GM19452 (cell line): ENCODE measurements around the gene PRM3.

Source experiments
- ATAC-seq: cut with Tn5 transposase; IDR thresholded peaks from one replicate; pipeline ENCODE4 v1.9.1; 2021; ENCODE audit not compliant: unreplicated experiment

PRM3 gene

DNA sequence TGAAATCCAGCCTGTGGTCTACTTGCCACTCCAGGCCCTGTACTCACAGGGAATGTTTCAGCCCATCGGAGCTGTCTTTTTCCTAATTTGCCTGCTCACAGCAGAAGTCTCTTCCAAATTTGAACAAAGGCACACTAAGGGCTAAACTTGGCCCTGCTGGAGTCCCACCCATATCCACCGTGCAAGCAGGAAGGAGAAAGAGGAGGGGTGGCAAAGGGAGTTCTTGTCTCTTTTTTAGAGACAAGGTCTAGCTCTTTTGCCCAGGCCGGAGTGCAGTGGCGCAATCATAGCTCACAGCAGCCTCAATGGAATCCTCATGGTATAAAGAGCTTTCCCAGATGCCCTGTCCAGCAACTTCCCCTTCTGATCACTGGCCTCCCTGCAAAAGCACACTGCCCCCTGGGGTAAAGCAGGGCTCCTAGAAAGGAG lies 10.4 kb upstream of the PRM3 start:
- no peak for ATAC-seq

DNA sequence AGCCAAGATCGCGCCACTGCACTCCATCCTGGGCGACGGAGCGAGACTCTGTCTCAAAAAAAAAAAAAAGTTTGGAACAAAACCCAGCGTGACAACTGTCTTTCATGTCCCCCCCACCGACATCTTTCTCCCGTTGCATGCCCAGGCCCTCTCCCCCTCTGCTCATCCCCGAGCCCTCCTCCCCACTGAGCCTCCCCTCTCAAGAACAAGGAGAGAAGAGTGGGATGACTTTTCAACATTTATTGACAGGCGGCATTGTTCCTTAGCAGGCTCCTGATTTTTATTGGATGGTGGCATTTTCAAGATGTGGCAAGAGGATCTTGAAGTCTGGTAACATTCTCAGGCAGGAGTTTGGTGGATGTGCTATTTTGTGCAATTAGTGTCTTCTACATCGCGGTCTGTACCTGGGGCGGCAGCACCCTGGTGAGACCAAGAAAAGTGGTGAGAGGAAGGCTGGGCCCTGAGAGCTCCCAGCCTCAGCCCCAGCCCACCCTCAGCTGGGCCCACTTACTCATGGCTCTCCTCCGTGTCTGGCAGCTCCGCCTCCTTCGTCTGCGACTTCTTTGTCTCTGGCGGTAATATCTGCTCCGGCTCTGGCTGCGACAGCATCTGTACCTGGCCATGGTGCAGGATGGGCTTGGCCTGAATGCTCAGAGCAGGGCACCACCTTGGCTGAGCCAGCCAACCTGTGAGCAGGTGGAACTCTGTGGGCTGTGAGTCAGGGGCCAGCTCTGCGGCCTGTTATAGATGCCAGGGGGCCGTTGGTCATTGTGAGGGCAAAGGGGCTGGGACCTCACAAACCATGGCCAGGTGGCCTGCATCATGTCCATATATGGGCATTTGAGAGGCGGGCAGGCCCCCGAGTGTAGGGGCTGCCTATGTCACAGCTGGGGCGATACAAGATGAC lies 7.4 kb upstream of the PRM3 start, which contains the start of gene PRM1:
Gene PRM1 (minus strand): TSS at position 715 of the 907 bp plus-strand sequence. CDS start 92 bp downstream, at position 623.
- ATAC-seq, result no peak

DNA sequence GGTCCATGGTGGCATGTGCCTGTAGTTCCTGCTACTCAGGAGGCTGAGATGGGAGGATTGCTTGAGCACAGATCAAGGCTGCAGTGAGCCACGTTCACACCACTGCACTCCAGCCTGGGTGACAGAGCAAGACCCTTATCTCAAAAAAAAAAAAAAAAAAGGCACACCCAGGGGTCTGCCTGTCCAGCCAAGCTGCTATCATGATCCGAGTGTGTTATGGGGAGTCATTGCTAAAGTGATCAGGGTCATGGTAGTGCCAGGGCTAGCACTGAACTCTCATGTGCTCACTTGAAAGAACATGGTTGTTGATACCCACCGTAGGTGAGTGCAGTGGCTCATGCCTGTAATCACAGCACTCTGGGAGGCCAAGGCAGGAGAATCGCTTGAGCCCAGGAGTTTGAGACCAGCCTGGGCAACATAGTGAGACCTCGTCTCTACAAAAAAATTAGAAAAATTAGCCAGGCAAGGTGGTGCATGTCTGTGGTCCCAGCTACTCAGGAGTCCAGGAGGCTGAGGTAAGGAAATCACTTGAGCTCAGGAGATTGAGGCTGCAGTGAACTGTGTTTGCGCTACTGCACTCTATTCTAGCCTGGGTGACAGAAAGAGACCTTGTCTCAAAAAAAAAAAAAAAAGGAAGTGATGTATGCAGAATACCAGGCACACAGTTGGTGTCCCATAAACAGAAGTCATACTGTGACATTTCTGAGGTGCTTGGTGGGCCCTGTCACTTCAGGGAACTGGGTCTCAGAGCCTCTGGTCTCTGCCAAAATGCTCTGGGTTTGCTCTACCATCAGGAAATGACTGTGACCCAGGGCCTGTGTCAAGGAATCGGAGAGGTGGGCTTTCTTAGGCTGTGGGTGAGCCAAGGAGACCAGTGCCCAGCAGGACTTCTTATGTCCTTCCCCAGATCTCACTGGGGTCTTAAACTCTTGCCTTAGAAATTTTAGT lies 5.5 kb upstream of the PRM3 start:
- no peak for ATAC-seq

DNA sequence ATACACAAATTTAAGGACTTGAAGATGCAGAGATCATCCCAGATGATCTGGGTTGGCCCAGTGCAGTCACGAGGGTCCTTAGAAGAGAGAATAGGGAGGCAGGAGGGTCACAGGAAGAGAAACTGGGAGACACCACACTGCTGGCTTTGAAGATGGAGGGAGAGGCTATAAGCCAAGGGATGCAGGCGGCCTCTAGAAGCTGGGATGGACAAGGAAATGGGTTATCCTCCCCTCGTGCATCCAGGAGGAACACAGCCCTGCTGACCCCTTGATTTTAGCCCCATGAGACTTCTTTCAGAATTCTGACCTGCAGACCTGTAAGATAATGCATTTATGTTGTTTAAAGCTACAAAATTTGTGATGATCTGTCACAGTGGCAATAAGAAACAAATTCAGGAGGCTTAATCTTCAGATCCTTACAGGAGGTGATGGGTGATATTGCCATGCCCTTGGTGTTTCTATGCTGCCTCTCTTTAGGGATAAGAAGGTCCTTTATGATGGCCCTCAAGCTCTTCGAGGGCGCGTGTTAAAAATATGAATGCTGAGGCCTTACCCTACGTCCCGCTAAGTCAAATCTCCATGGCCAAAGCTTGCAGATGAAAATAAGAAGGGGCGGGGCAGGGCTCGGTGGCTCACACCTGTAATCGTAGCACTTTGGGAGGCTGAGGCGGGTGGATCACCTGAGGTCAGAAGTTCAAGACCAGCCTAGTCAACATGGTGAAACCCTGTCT lies 4.3 kb upstream of the PRM3 start:
- ATAC-seq, result no peak

DNA sequence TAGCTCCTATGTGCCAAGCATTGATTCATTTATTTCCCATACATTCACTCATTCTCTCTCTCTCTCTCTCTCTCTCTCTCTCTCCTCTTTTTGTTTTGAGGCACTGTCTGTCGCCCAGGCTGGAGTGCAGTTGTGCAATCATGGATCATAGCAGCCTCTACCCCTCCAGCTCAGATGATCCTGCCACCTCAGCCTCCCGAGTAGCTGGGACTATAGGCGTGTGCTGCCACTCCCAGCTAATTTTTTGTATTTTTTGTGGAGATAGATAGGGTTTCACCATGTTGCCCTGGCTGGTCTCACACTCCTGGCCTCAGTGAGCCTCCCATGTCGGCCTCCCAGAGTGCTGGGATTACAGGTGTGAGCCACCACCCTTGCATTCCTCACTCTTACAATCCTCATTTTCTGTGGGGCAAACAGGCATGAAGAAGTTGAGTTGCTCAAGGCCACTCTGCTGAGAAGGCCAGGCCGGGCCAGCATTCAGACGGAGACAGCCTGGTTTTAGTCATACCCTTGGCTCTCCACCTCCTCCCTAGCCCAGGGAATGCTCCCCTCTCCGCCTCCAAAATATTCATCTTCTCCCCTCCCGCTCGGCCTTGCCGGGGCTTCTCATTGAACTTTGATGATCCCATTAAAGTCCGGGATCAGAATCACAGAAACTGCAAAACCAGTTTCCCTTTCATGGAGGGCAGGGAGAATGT lies 3.6 kb upstream of the PRM3 start:
- ATAC-seq, result no peak

DNA sequence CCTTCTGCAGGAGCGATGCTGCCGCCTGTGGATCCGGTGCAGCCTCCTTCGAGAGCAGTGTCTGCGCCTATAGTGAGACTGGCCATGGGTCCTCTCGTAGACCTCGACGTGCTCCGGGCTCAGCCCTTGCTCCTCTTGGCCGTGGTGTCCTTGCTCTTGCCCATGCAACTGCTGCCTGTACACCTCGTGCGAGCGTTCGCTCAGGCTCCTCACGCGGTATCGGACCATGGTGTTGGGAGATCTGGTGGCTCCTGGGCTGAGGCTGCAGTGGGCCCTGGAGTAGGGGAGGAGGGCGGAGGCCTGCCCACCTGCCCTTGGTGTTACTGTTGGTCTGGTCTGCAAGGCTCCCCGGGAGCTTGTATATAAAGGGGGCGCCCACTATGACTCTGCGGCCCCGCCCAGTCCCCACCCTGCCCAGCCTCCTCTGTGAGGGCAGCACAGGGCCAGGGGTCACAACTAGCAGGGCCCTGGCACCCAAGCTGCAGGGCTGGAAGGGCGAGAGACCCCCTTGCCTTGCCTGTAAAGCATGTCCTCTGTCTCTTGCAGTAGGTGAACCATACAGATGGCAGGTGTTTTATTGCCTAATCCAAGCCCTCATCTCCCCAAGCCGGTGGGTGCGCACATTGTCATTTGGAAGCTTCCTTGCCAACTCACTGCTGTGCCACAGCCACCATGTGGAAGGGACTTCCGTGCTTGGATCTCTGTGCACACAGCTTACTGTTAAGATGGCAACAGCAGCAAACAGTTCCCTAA lies 2.9 kb upstream of the PRM3 start, which contains the start of gene PRM2:
Gene PRM2 (minus strand): TSS at position 338 of the 753 bp plus-strand sequence. CDS start 110 bp downstream, at position 228.
- ATAC-seq, result no peak

DNA sequence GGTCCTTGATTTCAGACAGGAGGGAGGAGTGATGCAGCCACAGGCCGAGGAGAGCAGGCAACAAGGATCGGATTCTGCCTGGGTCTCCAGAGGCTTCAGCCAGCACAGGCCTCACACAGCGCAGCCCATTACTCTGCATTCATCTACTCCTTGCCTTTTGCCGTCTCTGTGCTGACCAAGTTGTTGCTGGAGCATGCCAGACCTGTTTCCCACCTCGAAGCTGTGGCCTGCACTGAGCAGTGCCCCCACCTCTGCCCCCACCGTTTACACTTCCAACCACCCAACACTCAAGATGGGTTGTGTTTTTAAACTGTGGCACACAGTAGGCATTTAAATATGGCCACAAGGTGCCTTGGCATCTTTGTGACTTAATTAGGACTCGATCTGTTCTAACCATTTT lies 1.5 kb upstream of the PRM3 start:
- ATAC-seq, result no peak

DNA sequence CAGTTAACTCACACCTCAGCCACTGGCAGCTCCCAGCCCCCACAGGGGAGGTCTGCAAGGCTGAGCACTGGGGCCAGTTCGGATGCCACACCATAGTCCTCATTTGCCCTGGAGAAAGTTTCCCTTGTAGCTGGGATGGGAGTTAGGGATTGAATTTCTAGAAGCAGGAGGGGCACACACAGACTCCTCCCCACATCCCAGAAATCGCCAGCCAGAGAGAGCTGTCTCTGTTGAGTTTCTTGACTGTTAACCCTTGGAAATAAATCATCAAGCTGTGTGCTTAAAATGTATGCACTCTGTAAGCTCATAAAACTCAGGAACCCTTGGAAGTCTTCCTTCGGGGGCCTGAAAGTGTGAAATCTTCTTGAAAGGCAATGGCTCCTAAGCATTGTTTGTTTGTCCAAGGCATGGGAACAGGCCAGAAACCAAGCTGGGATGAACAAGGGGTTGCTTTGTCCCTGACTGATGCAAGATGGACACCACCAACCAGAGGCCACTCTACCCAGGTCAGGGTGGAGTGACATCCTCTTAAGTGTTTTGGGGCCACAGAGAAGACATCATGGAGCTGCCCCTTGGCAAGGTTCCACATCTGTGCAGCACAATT lies 394 bp upstream of the PRM3 start:
- no peak for ATAC-seq

DNA sequence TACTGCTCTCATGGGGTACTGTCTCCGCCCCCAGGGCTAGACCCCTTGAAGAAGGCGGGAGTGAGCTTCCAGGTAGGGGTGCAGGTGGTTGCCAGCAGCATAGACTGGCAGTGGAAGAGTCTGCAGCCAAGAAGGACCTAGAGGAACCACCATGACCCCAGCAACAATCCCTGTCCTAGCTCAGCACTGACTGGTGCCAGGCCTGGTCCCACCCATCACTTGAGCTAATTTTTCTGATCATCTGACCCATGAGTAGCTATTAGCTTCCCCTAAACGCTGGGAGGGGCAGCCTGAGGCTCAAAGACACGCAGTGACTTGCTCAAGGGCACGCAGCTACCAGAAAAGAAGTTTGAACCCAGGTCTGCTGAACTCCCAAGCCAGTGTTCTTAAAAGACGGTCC lies 945 bp downstream of the PRM3 start:
- no peak for ATAC-seq

DNA sequence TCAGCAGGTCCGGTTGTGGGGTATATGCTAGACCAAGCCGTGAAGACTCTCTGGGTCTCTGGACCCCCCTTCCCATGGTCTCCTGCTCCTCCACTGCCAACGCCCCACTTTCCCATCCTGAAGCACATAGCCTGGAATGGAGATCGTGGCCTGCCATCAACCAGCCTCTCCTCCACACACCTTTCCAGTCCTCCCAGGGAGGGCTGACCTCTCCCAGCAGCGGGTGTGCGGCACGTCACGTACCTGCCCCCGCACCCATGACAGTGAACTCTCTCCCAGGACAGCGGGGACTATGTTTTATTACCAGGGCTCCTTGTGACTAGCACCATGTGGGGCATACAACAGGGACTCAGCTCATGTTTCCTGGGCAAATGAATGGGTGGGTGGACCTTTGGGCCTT lies 1.8 kb downstream of the PRM3 start:
- no peak for ATAC-seq

DNA sequence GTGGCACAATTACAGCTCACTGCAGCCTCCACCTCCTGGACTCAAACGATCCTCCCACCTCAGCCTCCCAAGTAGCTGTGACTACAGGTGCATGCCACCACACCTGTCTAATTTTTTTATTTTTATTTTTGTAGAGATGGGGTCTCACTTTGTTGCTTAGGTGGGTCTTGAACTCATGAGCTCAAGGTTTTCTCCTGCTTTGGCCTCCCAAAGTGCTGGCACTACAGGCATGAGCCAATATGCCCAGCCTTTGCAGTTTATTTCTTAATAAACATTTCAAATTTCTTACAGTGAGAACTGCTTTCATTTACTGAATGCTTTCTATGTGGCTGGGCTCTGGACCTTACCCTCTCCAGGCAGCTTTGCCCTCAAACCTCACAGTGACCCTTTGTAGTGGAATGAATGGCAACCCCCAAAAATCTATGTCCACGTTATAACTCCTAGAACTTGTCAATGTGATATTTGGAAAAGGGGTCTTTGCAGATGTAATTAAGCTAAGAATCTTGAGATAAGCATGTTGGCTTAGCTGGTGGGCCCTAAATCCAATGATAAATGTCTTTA lies 2.7 kb downstream of the PRM3 start:
- ATAC-seq, result no peak

DNA sequence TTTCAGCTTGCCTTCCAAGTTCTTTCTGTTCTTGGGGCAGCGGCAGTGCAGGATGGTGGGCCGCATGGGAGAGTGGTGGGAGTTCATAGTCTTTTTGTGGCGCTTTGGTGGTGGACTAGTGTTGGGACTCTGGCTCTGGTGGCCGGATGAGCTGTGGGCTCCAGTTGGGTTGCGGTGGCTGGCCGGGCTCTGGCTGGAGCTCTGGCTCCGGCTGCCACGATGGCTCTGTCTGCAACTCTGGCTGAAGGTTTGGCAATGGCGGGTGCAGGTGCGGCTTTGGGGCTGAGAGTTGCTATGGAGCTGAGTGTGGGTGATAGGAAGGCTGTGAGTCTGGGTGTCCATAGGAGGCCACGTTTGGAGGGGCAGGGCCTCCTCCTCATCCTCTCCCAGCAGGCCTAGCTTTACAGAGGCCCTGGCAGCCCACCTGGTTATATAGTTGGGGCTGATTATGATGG lies 4.5 kb downstream of the PRM3 start, which contains the start of gene TNP2:
Gene TNP2 (minus strand): TSS at position 405 of the 455 bp plus-strand sequence. CDS start 63 bp downstream, at position 342.
- no peak for ATAC-seq

DNA sequence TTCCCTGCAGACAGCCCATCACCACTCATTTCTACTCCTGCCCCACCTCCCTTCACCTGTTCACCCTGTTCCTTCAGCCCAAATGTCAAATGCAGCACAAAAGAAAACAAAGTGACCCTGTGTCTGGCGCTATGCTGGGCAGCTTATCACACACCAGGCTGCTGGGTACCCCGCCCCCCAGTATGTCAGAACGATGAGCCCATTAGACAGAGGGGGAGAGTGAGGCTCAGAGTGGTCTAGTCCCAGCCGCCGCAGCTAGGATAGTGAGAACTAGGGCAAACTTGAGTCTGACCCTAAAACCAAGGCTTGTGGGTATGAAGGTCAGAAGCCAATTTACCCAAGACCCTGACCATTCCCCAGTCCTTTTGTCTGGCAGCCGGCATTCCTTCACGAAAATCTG lies 8.3 kb downstream of the PRM3 start:
- ATAC-seq, result no peak

DNA sequence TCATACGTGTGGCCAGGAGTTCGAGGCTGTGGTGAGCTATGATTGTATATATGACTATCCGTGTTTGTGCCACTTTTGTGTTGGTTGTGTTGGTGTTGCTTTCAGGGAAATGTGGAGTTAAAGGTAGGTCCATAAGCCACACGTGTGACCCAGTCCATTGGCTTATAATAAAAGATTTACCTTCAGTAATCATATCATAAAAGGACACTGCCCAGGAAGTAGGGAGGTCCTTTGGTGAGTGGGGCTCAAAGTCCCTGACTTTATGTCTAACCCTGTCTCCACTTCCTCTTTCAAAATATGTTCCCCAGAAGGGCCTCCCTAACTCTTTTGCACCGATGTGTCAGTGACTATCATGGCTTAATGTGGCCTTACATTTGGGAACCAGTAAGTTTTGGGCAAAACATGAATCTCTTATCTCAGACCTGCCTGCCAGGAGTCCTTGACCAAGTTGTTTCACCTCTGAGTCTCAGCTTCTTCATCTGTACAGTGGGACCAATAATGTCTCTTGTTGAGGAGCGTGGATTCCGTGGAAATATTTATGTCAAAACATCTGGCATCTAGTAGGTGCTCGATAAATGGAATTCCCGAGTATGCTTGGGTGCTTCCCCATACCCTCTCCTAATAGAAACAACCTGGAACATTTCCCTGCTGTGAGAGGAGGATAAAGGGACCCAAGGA lies 9.1 kb downstream of the PRM3 start:
- ATAC-seq, result no peak

DNA sequence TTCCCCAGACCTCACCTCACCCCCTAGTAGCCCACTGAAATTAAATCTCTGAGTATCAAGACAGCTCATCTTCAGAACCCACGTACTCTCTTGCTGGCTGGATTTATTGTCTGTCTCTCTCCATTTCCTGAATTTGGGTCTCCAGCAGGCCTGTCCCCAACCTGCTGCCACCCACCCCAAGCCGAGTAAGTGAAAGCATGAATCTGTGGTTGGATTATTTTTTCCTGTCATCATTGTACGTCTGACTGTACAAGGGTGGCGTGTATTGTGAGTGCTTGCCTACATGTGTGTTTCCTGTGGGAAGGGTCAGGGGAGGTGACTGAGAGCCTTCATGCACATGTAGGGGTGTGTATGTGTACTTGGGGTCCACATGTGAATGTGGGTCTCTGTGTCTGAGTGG lies 9.7 kb downstream of the PRM3 start:
- no peak for ATAC-seq

DNA sequence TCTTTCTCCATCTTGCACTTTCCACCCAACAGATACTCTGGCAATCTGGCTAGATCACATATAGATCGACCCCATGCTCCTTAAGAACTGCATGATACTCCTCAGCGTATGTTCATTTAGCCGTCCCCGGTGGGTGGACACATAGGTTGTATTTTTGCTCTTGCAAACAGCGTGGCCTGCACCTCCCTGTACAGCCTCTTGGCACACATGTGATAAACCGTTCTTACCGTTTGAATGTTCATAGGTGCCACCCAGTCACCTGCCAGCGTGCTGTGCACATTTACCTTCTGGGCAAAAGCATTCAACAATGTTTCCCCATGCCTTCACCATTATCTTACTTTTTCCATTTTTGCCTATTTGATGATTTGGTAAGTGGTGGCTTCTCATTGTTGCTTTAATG lies 10.5 kb downstream of the PRM3 start:
- ATAC-seq, result no peak

DNA sequence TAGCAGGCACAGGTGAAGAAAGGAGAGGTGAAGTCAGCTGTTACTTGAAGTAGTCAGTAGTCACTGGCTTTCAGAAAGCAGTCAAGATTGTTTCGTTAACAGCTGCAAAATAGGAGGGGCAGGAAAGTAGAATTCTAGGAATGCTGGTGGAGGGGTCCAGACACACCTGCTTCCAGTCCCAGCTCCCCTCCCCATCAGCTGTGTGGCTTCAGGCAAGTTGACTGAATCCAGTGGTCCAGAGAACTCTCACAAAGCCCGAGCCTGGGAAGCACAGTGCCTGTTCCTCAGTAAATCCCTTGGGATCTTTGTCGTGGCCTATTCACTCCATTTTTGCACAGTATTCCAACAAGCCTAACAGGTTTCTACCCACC lies 12.8 kb downstream of the PRM3 start:
- ATAC-seq, result no peak
